Measurements from ENCODE around the gene MBD3L3. TPM values are rescaled to one million over a fixed set of nuclear protein-coding genes. Genes with fewer than 3 reads are reported as not detected.
"Not testable (repeated sequence)": the region's sequence is repeated elsewhere in the genome, so short reads cannot be mapped to it uniquely, and the experiment has no call there.

MBD3L3 gene
- not detected for total RNA-seq
- not detected for polyA plus RNA-seq
- long read RNA-seq, donor 1, result 0 reads
- long read RNA-seq, donor 2, result 0 reads
- long read RNA-seq, donor 3, result 0 reads
- long read RNA-seq, donor 4, result 0 reads
- long read RNA-seq, donor 5, result 0 reads

GRCh38 chr19:7058576-7058975 lies at the start of gene MBD3L3:
Gene MBD3L3, minus strand, starts transcription at chr19:7058676. Its CDS starts 71 bp downstream, at chr19:7058605.
- H3K4me1 ChIP-seq (ENCODE audit: control insufficient read depth in 5 of 5, insufficient read depth in 5 of 5, low read length in 5 of 5); DNase-seq; H3K27me3 ChIP-seq (ENCODE audit: control insufficient read depth in 3 of 3, insufficient read depth in 3 of 3, low read length in 2 of 3); H3K36me3 ChIP-seq (ENCODE audit: control insufficient read depth in 4 of 4, insufficient read depth in 4 of 4, low read length in 4 of 4); ATAC-seq (ENCODE audit: insufficient read depth, low FRiP score); H3K9ac ChIP-seq (ENCODE audit: insufficient read depth in 1 of 2, low read length in 2 of 2); H3K9me3 ChIP-seq (ENCODE audit: control insufficient read depth in 4 of 4, insufficient read depth in 3 of 4, low read length in 3 of 4); H3K4me3 ChIP-seq; H3K27ac ChIP-seq (ENCODE audit: low read depth in 1 of 2, low read length in 1 of 2): not testable (repeated sequence)
- no CpG with 5 or more reads among the region's 8 CpGs for WGBS, 2 donors

GRCh38 chr19:7106711-7107657 lies 48.5 kb upstream of the MBD3L3 start:
- DNase-seq, result peak in 2 of 3 donors; percentile 22 to 33
- ATAC-seq (ENCODE audit: insufficient read depth, low FRiP score), result no peak
- H3K9me3 ChIP-seq (ENCODE audit: control insufficient read depth in 4 of 4, insufficient read depth in 3 of 4, low read length in 3 of 4), result peaks cover 0 to 1% (median 0%) of the 10 kb centered on the region in 4 donors
- H3K4me1 ChIP-seq (ENCODE audit: control insufficient read depth in 5 of 5, insufficient read depth in 5 of 5, low read length in 5 of 5), result peaks cover 0 to 2% (median 0%) of the 10 kb centered on the region in 5 donors
- H3K9ac ChIP-seq (ENCODE audit: insufficient read depth in 1 of 2, low read length in 2 of 2), result no peak overlapping the region
- no peak overlapping the region for H3K27ac ChIP-seq (ENCODE audit: low read depth in 1 of 2, low read length in 1 of 2)
- H3K27me3 ChIP-seq (ENCODE audit: control insufficient read depth in 3 of 3, insufficient read depth in 3 of 3, low read length in 2 of 3), result no peaks in the 10 kb centered on the region
- H3K4me3 ChIP-seq, result no peak overlapping the region
- no peaks in the 10 kb centered on the region for H3K36me3 ChIP-seq (ENCODE audit: control insufficient read depth in 4 of 4, insufficient read depth in 4 of 4, low read length in 4 of 4)
- TF ChIP-seq CTCF (IDR thresholded peaks at IDR 0.05; ENCODE audit: control extremely low read depth, extremely low read depth), result no peak
- WGBS, 2 donors, result 83 to 87% methylated on average over 10 of the region's 10 CpGs

- Histone ChIP-seq H3K27me3 (ENCODE audit: control insufficient read depth in 3 of 3, insufficient read depth in 3 of 3, low read length in 2 of 3) (no peaks in the 10 kb centered on the region), H3K9ac (ENCODE audit: insufficient read depth in 1 of 2, low read length in 2 of 2) (peak overlapping the region in 1 of 2 donors; percentile 4), H3K36me3 (ENCODE audit: control insufficient read depth in 4 of 4, insufficient read depth in 4 of 4, low read length in 4 of 4) (no peaks in the 10 kb centered on the region), H3K27ac (ENCODE audit: low read depth in 1 of 2, low read length in 1 of 2) (no peak overlapping the region), H3K4me3 (no peak overlapping the region), H3K4me1 (ENCODE audit: control insufficient read depth in 5 of 5, insufficient read depth in 5 of 5, low read length in 5 of 5) (peaks cover 0 to 3% (median 0%) of the 10 kb centered on the region in 5 donors), H3K9me3 (ENCODE audit: control insufficient read depth in 4 of 4, insufficient read depth in 3 of 4, low read length in 3 of 4) (peaks cover 0 to 1% (median 0%) of the 10 kb centered on the region in 4 donors)
- ATAC-seq (ENCODE audit: insufficient read depth, low FRiP score) (no peak), DNase-seq (no peak)
- TF ChIP-seq CTCF (IDR thresholded peaks at IDR 0.05; ENCODE audit: control extremely low read depth, extremely low read depth), result no peak
Measured at GRCh38 chr19:7104747-7105447, 46.4 kb upstream of the MBD3L3 start.
